ENCODE data around the gene NEURL1B.

Gene NEURL1B

GRCh38 chr5:172610643-172611042 is 30.4 kb upstream of the NEURL1B start:
- no peak for DNase-seq

- DNase-seq: no peak
These were observed 29.1 kb upstream of the NEURL1B start for GRCh38 chr5:172611913-172612312.

- no peak for DNase-seq
These were observed 28.3 kb upstream of the NEURL1B start for GRCh38 chr5:172612771-172613170.

- DNase-seq: no peak
These were observed 24.9 kb upstream of the NEURL1B start for GRCh38 chr5:172616136-172616535.

GRCh38 chr5:172616730-172617129 is 24.3 kb upstream of the NEURL1B start:
- DNase-seq: no peak

- DNase-seq: no peak
These were observed 23.2 kb upstream of the NEURL1B start for GRCh38 chr5:172617817-172618216.

GRCh38 chr5:172618574-172619365 is 22.3 kb upstream of the NEURL1B start:
- DNase-seq: no peak

- no peak for DNase-seq
These were observed 20.6 kb upstream of the NEURL1B start for GRCh38 chr5:172620506-172620905.

- peak in 1 of 4 experiments; percentile 42 for DNase-seq
These were observed 18.7 kb upstream of the NEURL1B start for GRCh38 chr5:172622091-172623046.

- DNase-seq: no peak
These were observed 17.6 kb upstream of the NEURL1B start for GRCh38 chr5:172623313-172623980.

GRCh38 chr5:172624083-172624995 is 16.7 kb upstream of the NEURL1B start:
- no peak for DNase-seq

GRCh38 chr5:172624996-172625964 is 15.8 kb upstream of the NEURL1B start:
- DNase-seq: no peak

GRCh38 chr5:172626031-172626581 is 15.0 kb upstream of the NEURL1B start:
- no peak for DNase-seq

GRCh38 chr5:172630082-172630481 is 11.0 kb upstream of the NEURL1B start:
- DNase-seq: no peak

GRCh38 chr5:172630482-172630881 is 10.6 kb upstream of the NEURL1B start:
- no peak for DNase-seq

- DNase-seq: no peak
These were observed 10.1 kb upstream of the NEURL1B start for GRCh38 chr5:172630986-172631385.

- DNase-seq: no peak
These were observed 8.5 kb upstream of the NEURL1B start for GRCh38 chr5:172632346-172633092.

- DNase-seq: no peak
These were observed 7.6 kb upstream of the NEURL1B start for GRCh38 chr5:172633403-172633970.

All from suppressor macrophage (primary cell).